H1 (cell line): ENCODE results near the gene SUSD1. TPM values are rescaled to one million over a fixed set of nuclear protein-coding genes. Genes with fewer than 3 reads are reported as not detected.
A peak's percentile ranks its signal among the peaks of the same experiment; 100 is the strongest.

Experiments
- CTCF ChIA-PET: fragments of 300-600 bp; sonication (Branson Sonifier 250); formaldehyde crosslinking; loops from one replicate; lab custom pipeline; 2021; ENCODE audit not compliant: partially characterized antibody; lab: Charles Lee
- POLR2A ChIA-PET: fragments of 300-600 bp; sonication (Branson Sonifier 250); formaldehyde crosslinking; loops from one replicate; lab custom pipeline; 2021; ENCODE audit warnings: inconsistent platforms; ENCODE audit not compliant: partially characterized antibody; lab: Charles Lee
- DNase-seq, 2 experiments: peaks; one replicate each; pipeline versions ENCODE4 v3.0.0 to v3.0.0-alpha.2; 2010 to 2022; ENCODE audit warnings: low spot score in 2 of 2, low read depth in 1 of 2, mixed read lengths in 1 of 2
- FAIRE-seq: peaks from 2 replicates; lab custom pipeline; 2011; peaks lifted over from hg19 to GRCh38; lab: Jason Lieb, UNC
- H2AFZ ChIP-seq: 2 replicates; pipeline ENCODE4 v1.8.1; 2012; ENCODE audit warnings: low read length, inconsistent platforms
- H2AK5ac ChIP-seq: 2 replicates; pipeline ENCODE4 v1.6.1; 2013; ENCODE audit warnings: low read depth, low read length
- H2BK120ac ChIP-seq: replicated peaks from 2 replicates; pipeline ENCODE3; 2013; ENCODE audit warnings: low read depth, low read length, inconsistent platforms
- H2BK12ac ChIP-seq: 2 replicates; pipeline ENCODE4 v1.6.1; 2013; ENCODE audit warnings: low read depth, low read length
- H2BK15ac ChIP-seq: 2 replicates; pipeline ENCODE4 v1.6.1; 2013; ENCODE audit warnings: low read length
- H2BK20ac ChIP-seq: 2 replicates; pipeline ENCODE4 v1.6.1; 2013; ENCODE audit warnings: low read length
- H2BK5ac ChIP-seq: 2 replicates; pipeline ENCODE4 v1.6.1; 2013; ENCODE audit warnings: low read depth, low read length
- H3K14ac ChIP-seq: 2 replicates; pipeline ENCODE4 v1.6.1; 2013; ENCODE audit warnings: inconsistent platforms; ENCODE audit not compliant: insufficient read length
- H3K18ac ChIP-seq: 2 replicates; pipeline ENCODE4 v1.6.1; 2013; ENCODE audit warnings: low read length; ENCODE audit errors: extremely low read depth
- H3K23ac ChIP-seq: 2 replicates; pipeline ENCODE4 v1.6.1; 2013; ENCODE audit warnings: inconsistent platforms; ENCODE audit not compliant: insufficient read length
- H3K23me2 ChIP-seq: 2 replicates; pipeline ENCODE4 v1.6.1; 2013; ENCODE audit warnings: low read depth, low read length
- H3K27ac ChIP-seq: 2 replicates; pipeline ENCODE4 v1.6.1; 2011; ENCODE audit warnings: low read depth, low read length, inconsistent platforms
- H3K27me3 ChIP-seq, 4 experiments: replicated peaks in 1 of 4; 1 replicate in 1 of 4; 2 replicates in 3 of 4; pipeline versions ENCODE4 v1.6.1 to v1.8.1; 2011 to 2013; ENCODE audit warnings: low read length in 3 of 4, mild to moderate bottlenecking in 3 of 4, inconsistent platforms in 2 of 4, mixed read lengths in 2 of 4, moderate library complexity in 1 of 4; ENCODE audit not compliant: control insufficient read depth in 3 of 4, insufficient read depth in 3 of 4; ENCODE audit errors: extremely low read depth in 1 of 4
- H3K36me3 ChIP-seq, 4 experiments: 2 replicates each; pipeline versions ENCODE4 v1.6.1 to v1.8.1; 2011 to 2013; ENCODE audit warnings: mild to moderate bottlenecking in 4 of 4, low read length in 3 of 4, moderate library complexity in 2 of 4, control low read depth in 1 of 4, inconsistent platforms in 1 of 4; ENCODE audit not compliant: insufficient read depth in 4 of 4, control insufficient read depth in 2 of 4
- H3K4ac ChIP-seq: replicated peaks from 2 replicates; pipeline ENCODE3; 2013; ENCODE audit warnings: low read length, low read depth, mixed read lengths, inconsistent platforms; ENCODE audit not compliant: insufficient read length
- H3K4me1 ChIP-seq, 4 experiments: replicated peaks in 1 of 4; 1 replicate in 1 of 4; 2 replicates in 3 of 4; pipeline versions ENCODE4 v1.6.1 to v1.8.1; 2011 to 2013; ENCODE audit warnings: low read length in 3 of 4, inconsistent platforms in 2 of 4, mixed read lengths in 1 of 4; ENCODE audit not compliant: insufficient read depth in 4 of 4, control insufficient read depth in 3 of 4
- H3K4me2 ChIP-seq, 2 experiments: 2 replicates each; pipeline versions ENCODE4 v1.6.1 to v1.8.1; 2011 to 2013; ENCODE audit warnings: low read depth in 2 of 2, low read length in 2 of 2, control low read depth in 1 of 2, inconsistent platforms in 1 of 2, mild to moderate bottlenecking in 1 of 2; ENCODE audit not compliant: insufficient read depth in 1 of 2
- H3K4me3 ChIP-seq, 4 experiments: fragments of 200-600, 300-600 bp in 1 of 4; sonication (generic), shearing (Covaris generic), sonication (Bioruptor Twin) in 1 of 4; 2 replicates each; pipeline versions ENCODE4 v1.5.1 to v1.8.1; 2011 to 2016; ENCODE audit warnings: low read length in 4 of 4, low read depth in 3 of 4, control low read depth in 2 of 4, inconsistent platforms in 2 of 4, mild to moderate bottlenecking in 2 of 4, mixed read lengths in 1 of 4, moderate library complexity in 1 of 4; ENCODE audit not compliant: insufficient read depth in 2 of 4; ENCODE audit errors: extremely low read depth in 1 of 4
- H3K56ac ChIP-seq: replicated peaks from 2 replicates; pipeline ENCODE3; 2013; ENCODE audit warnings: low read depth, mild to moderate bottlenecking, mixed read lengths, low read length, inconsistent platforms; ENCODE audit not compliant: insufficient read length
- H3K79me1 ChIP-seq: 2 replicates; pipeline ENCODE4 v1.6.1; 2013; ENCODE audit warnings: low read depth, low read length, control low read depth
- H3K79me2 ChIP-seq, 2 experiments: 2 replicates each; pipeline versions ENCODE4 v1.6.1 to v1.8.1; 2012 to 2013; ENCODE audit warnings: low read length in 2 of 2, mild to moderate bottlenecking in 2 of 2, inconsistent platforms in 1 of 2; ENCODE audit not compliant: insufficient read depth in 2 of 2, control insufficient read depth in 1 of 2
- H3K9ac ChIP-seq, 4 experiments: replicated peaks in 1 of 4; 1 replicate in 1 of 4; 2 replicates in 3 of 4; pipeline versions ENCODE4 v1.6.1 to v1.8.1; 2011 to 2013; ENCODE audit warnings: low read depth in 3 of 4, low read length in 3 of 4, control low read depth in 2 of 4, mild to moderate bottlenecking in 2 of 4, moderate library complexity in 2 of 4, inconsistent platforms in 1 of 4; ENCODE audit errors: extremely low read depth in 1 of 4
- H3K9me3 ChIP-seq, 2 experiments: 2 replicates each; pipeline versions ENCODE4 v1.6.1 to v1.8.1; 2012 to 2013; ENCODE audit warnings: mild to moderate bottlenecking in 2 of 2, moderate library complexity in 2 of 2, control low read depth in 1 of 2, inconsistent platforms in 1 of 2, low read depth in 1 of 2, low read length in 1 of 2, mixed read lengths in 1 of 2; ENCODE audit not compliant: insufficient read depth in 2 of 2
- H4K20me1 ChIP-seq, 2 experiments: replicated peaks in 1 of 2; 2 replicates each; pipeline versions ENCODE3 to v1.8.1; 2011 to 2013; ENCODE audit warnings: inconsistent platforms in 2 of 2, low read length in 2 of 2, mild to moderate bottlenecking in 1 of 2; ENCODE audit not compliant: insufficient read depth in 2 of 2, control insufficient read depth in 1 of 2
- H4K5ac ChIP-seq: 2 replicates; pipeline ENCODE4 v1.6.1; 2013; ENCODE audit warnings: low read length, low read depth, mixed read lengths, inconsistent platforms; ENCODE audit not compliant: insufficient read length
- H4K8ac ChIP-seq: 2 replicates; pipeline ENCODE4 v1.8.0; 2013; ENCODE audit warnings: mild to moderate bottlenecking, moderate library complexity, low read length, inconsistent platforms; ENCODE audit not compliant: insufficient read depth; ENCODE audit errors: extremely low read depth
- H4K91ac ChIP-seq: replicated peaks from 2 replicates; pipeline ENCODE3; 2013; ENCODE audit warnings: low read length, mixed read lengths, inconsistent platforms; ENCODE audit not compliant: insufficient read length
- BCL11A ChIP-seq, 2 experiments: IDR thresholded peaks; one replicate each; pipeline ENCODE4 v1.6.1; 2011; ENCODE audit warnings: low read depth in 2 of 2, low read length in 2 of 2, mild to moderate bottlenecking in 2 of 2
- CBX5 ChIP-seq: fragments of 300-800, 300-1000 bp; sonication (generic); IDR thresholded peaks from 2 replicates; pipeline ENCODE4 v1.7.1; 2016; ENCODE audit warnings: antibody characterized with exemption, low read length, low read depth
- CBX8 ChIP-seq: fragments of 300-800, 300-1000 bp; sonication (generic); IDR thresholded peaks from 2 replicates; pipeline ENCODE4 v1.7.1; 2016; ENCODE audit warnings: low read depth, low read length, borderline replicate concordance
- GTF2F1 ChIP-seq: IDR thresholded peaks from 2 replicates; pipeline ENCODE4 v1.6.1; 2012; ENCODE audit warnings: low read depth, low read length, improper control_type of control experiment, borderline replicate concordance
- PHF8 ChIP-seq: fragments of 200-600 bp; sonication (generic); conservative IDR thresholded peaks from 2 replicates; pipeline ENCODE4 v1.7.1; 2012; ENCODE audit warnings: low read depth, mild to moderate bottlenecking, inconsistent platforms, low read length, moderate library complexity
- RAD21 ChIP-seq, 2 experiments: IDR thresholded peaks in 1 of 2; conservative IDR thresholded peaks in 1 of 2; 2 replicates each; pipeline ENCODE4 v1.6.1; 2011; ENCODE audit warnings: low read depth in 2 of 2, low read length in 2 of 2, improper control_type of control experiment in 1 of 2, inconsistent platforms in 1 of 2, mild to moderate bottlenecking in 1 of 2, moderate library complexity in 1 of 2
- RBBP5 ChIP-seq: IDR thresholded peaks from 2 replicates; pipeline ENCODE4 v1.7.1; 2012; ENCODE audit warnings: low read depth, mild to moderate bottlenecking, inconsistent platforms, low read length, moderate library complexity, borderline replicate concordance
- SIRT6 ChIP-seq: IDR thresholded peaks from one replicate; pipeline ENCODE4 v1.7.1; 2012; ENCODE audit warnings: low read length, inconsistent platforms
- TAF1 ChIP-seq: IDR thresholded peaks from 2 replicates; pipeline ENCODE4 v1.6.1; 2011; ENCODE audit warnings: mild to moderate bottlenecking, low read depth, low read length
- TAF7 ChIP-seq: optimal IDR thresholded peaks from 2 replicates; pipeline ENCODE3; 2011; ENCODE audit warnings: low read depth, mild to moderate bottlenecking, inconsistent platforms, low read length, moderate library complexity, borderline replicate concordance
- USF2 ChIP-seq: IDR thresholded peaks from 2 replicates; pipeline ENCODE4 v1.6.1; 2011; ENCODE audit warnings: low read length, improper control_type of control experiment
- WGBS, 2 experiments: shearing (Covaris generic) in 1 of 2; methylation state at CpG; one replicate each; pipeline versions ENCODE4 v1.1.6 to v1.1.7; 2013 to 2015; ENCODE audit warnings: low lambda C conversion rate in 2 of 2, mixed read lengths in 2 of 2, inconsistent platforms in 1 of 2, low coverage in 1 of 2, missing lambda C conversion rate in 1 of 2; ENCODE audit not compliant: insufficient replicate concordance in 2 of 2, insufficient coverage in 1 of 2, insufficient read length in 1 of 2; ENCODE audit errors: extremely low coverage in 1 of 2, missing lambda C conversion rate in 1 of 2; 5-methylcytosine and 5-hydroxymethylcytosine counted together
- polyA plus RNA-seq, 7 experiments: library from polyadenylated mRNA; depleted of rRNA in 3 of 7; stranded (reverse) in 5 of 7; unstranded in 2 of 7; fragments of >200 nt in 5 of 7; fragments of 200-250 nt in 2 of 7; gene quantifications; 1 replicate in 5 of 7; 2 replicates in 1 of 7; 4 replicates in 1 of 7; pipeline versions ENCODE4 v1.2.1 to v1.2.3, GENCODE V29; 2011 to 2013; ENCODE audit warnings: missing spikeins in 2 of 7, mixed read lengths in 2 of 7
- total RNA-seq: library from RNA; stranded (reverse); fragmentation: NEBNext Ultra II Directional; extraction: Animal tissue kit (Norgen Biotek cat#: 25700); gene quantifications from 2 replicates; pipeline ENCODE4 v1.2.1, GENCODE V29; 2021

SUSD1 gene
- total and polyA plus RNA-seq, 2 of the 8 experiments (the other 6 are each of a cell fraction or from before 2014, with no cell fraction given) = 2.8 to 7.2 TPM

- Histone ChIP-seq H3K4me3 (no peak overlapping the region), H3K9ac (no peak overlapping the region), H2BK12ac (no peak overlapping the region), H4K5ac (no peak overlapping the region), H3K56ac (no peak overlapping the region), H3K4ac (no peak overlapping the region), H2AFZ (no peak overlapping the region), H3K36me3 (no peaks in the 10 kb centered on the region), H3K4me2 (no peak overlapping the region; a peak in 1 of 4 replicates), H3K79me1 (no peaks in the 10 kb centered on the region), H3K14ac (no peak overlapping the region), H2BK5ac (no peak overlapping the region), H3K18ac (peak overlapping the region; percentile 29; the same call in 1 of the 2 replicates), H4K20me1 (no peaks in the 10 kb centered on the region), H3K23me2 (no peaks in the 10 kb centered on the region; the same call in 1 of the 2 replicates), H2BK15ac (no peak overlapping the region), H3K23ac (no peak overlapping the region), H4K91ac (no peak overlapping the region), H2AK5ac (no peak overlapping the region), H3K4me1 (peaks cover 5 to 21% (median 8%) of the 10 kb centered on the region in 4 experiments), H3K9me3 (no peaks in the 10 kb centered on the region), H4K8ac (no peak overlapping the region), H3K27ac (no peak overlapping the region), H3K27me3 (no peaks in the 10 kb centered on the region), H2BK120ac (no peak overlapping the region), H3K79me2 (no peaks in the 10 kb centered on the region), H2BK20ac (no peak overlapping the region)
- FAIRE-seq (no peak), DNase-seq (no peak)
- POLR2A ChIA-PET = no interaction called here
- WGBS, 2 experiments = 87% methylated on average over 2 of the region's 2 CpGs; no CpG with 5 or more reads in 1 of the 2 experiments
- CTCF ChIA-PET = no interaction called here
- TF ChIP-seq TAF1 = no peak
- no peak for TF ChIP-seq USF2
- no peak for TF ChIP-seq RAD21 (IDR thresholded peaks at IDR 0.05 in 1 of 2, conservative IDR thresholded peaks at IDR 0.05 in 1 of 2; ENCODE audit: low read depth in 2 of 2, low read length in 2 of 2)
- no peak for TF ChIP-seq PHF8
- TF ChIP-seq CBX5 = no peak
- no peak for TF ChIP-seq SIRT6
- TF ChIP-seq TAF7 = no peak
- TF ChIP-seq BCL11A (IDR thresholded peaks at IDR 0.05; ENCODE audit: low read depth in 2 of 2, low read length in 2 of 2) = no peak
- TF ChIP-seq CBX8 = no peak
- no peak for TF ChIP-seq RBBP5
- TF ChIP-seq GTF2F1 = no peak
Observed at GRCh38 chr9:112037281-112038016, 137.6 kb downstream of the SUSD1 start.
